ENCODE data around the gene MAB21L4.

GRCh38 chr2:240896394-240896793, 438 bp upstream of the MAB21L4 start:
- TF ChIP-seq MEF2A (IDR thresholded peaks at IDR 0.05; ENCODE audit: borderline replicate concordance, low read depth) (no peak), POLR2AphosphoS5 (IDR thresholded peaks at IDR 0.05; ENCODE audit: low read depth, low read length) (no peak), JUND (IDR thresholded peaks at IDR 0.05) (no peak), CTCF (IDR thresholded peaks at IDR 0.05) (no peak), MXI1 (IDR thresholded peaks at IDR 0.05; ENCODE audit: low read depth, low read length) (no peak), TCF12 (IDR thresholded peaks at IDR 0.05) (no peak), PBX3 (IDR thresholded peaks at IDR 0.05) (no peak), GABPA (IDR thresholded peaks at IDR 0.05; ENCODE audit: low read depth) (no peak), RFX5 (IDR thresholded peaks at IDR 0.05; ENCODE audit: low read length) (no peak), NFIC (IDR thresholded peaks at IDR 0.05; ENCODE audit: borderline replicate concordance) (no peak), EZH2phosphoT487 (IDR thresholded peaks at IDR 0.05; ENCODE audit: borderline replicate concordance, low read depth) (no peak)
- TF ChIP-seq, protein P1, sequence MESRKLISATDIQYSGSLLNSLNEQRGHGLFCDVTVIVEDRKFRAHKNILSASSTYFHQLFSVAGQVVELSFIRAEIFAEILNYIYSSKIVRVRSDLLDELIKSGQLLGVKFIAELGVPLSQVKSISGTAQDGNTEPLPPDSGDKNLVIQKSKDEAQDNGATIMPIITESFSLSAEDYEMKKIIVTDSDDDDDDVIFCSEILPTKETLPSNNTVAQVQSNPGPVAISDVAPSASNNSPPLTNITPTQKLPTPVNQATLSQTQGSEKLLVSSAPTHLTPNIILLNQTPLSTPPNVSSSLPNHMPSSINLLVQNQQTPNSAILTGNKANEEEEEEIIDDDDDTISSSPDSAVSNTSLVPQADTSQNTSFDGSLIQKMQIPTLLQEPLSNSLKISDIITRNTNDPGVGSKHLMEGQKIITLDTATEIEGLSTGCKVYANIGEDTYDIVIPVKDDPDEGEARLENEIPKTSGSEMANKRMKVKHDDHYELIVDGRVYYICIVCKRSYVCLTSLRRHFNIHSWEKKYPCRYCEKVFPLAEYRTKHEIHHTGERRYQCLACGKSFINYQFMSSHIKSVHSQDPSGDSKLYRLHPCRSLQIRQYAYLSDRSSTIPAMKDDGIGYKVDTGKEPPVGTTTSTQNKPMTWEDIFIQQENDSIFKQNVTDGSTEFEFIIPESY (IDR thresholded peaks at IDR 0.05; ENCODE audit: borderline replicate concordance, low read depth): no peak
- TF ChIP-seq, protein P2, sequence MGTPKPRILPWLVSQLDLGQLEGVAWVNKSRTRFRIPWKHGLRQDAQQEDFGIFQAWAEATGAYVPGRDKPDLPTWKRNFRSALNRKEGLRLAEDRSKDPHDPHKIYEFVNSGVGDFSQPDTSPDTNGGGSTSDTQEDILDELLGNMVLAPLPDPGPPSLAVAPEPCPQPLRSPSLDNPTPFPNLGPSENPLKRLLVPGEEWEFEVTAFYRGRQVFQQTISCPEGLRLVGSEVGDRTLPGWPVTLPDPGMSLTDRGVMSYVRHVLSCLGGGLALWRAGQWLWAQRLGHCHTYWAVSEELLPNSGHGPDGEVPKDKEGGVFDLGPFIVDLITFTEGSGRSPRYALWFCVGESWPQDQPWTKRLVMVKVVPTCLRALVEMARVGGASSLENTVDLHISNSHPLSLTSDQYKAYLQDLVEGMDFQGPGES (IDR thresholded peaks at IDR 0.05; ENCODE audit: low read depth, low read length): no peak
